Regular cardiac myocyte (primary cell): ENCODE measurements around the gene ARPC1B. TPM values are rescaled to one million over a fixed set of nuclear protein-coding genes. Genes with fewer than 3 reads are reported as not detected.

Experiments used
- total RNA-seq: library from RNA; depleted of rRNA; stranded (reverse); fragments of >200 nt; gene quantifications from 2 replicates; pipeline ENCODE4 v1.2.3, GENCODE V29; 2014

ARPC1B gene
- total RNA-seq, result 193 and 433 TPM in 2 replicates

DNA sequence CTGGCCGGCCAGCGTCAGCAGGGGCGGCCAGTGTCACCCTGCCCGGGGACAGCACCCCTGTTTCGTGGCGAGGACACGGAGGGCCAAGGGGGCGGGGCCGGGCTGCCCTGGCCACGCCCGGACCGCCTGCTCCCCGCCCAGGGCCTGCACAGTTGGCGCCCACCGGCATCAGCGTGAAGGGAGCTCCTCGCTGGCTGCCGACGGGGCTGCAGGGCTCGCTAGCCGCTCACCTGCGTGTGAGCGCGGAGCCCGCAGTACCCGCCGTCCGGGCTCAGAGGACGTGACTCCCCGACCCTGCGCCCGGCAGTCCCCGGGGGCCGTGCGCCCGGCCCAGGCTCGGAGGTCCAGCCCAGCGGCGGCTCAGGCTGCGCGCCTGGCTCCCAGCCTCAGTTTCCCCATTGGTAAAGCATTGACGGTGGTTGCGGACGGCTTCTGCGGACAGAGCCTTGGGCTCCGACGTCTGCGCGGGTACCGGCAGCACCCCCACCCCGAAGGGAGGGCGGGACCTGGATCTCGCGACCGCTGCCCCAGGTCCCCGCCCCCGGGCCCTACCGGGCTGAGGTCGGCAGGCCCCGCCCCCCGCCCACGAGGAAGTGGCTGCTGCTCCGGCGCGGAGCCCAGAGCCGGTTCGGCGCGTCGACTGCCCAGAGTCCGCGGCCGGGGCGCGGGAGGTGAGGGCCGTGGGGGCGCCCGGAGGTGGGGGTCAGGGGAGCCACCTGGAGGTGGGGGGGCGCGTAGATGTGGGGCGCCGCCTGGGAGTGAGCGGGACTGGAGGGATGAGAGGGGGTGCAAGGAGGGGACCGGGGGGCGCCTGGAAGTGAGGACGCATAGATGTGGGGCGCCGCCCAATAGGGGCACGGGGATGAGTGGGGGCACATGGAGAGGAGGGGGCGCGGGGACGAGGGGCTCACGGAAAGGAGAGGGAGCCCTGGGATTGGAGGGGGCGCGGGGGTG, at the start of gene ARPC1B:
Gene ARPC1B, plus strand, starts transcription at position 620 of the 954 bp plus-strand sequence. CDS start 10,985 bp downstream, outside the sequence.

DNA sequence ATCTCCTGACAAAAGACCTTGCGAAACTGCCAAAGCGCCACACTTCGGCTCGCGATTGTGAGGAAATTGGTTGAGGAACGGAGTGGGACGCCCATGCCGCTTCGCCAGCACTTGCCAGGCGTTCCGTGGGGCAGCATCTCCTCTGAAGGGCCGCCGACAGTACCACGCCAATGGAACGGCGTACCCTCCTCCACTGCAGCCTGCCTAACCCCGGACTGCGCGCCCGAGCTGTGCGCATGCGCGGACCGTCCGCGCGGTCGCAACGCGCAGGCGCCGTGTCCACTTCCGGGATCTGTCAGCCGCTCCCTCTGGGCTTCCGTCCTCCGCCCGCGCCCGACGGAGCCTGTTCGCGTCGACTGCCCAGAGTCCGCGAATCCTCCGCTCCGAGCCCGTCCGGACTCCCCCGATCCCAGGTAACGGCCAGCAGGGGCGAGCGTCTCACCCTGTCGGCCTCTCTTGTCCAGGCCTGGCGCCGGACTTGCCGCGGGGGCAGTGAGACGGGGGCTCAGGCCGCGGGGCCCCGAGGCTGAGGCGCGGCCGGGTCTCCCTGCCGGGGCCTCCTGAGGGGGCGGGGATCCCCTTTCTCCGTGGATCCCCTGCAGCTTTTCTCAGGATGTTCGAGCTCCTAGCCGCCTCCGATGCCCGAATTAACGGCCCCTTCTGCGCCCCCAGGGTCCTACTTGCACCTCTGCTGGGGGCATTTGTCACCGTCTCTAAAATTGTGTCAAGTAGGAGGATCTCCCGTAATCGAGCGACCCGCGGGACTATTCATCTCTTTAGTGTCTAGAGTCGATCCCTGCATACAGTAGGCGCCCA, 48.7 kb upstream of the ARPC1B start, which contains the start of gene ARPC1A:
Gene ARPC1A, plus strand, starts transcription at position 307 of the 816 bp plus-strand sequence. CDS start 7,456 bp downstream, outside the sequence.

DNA sequence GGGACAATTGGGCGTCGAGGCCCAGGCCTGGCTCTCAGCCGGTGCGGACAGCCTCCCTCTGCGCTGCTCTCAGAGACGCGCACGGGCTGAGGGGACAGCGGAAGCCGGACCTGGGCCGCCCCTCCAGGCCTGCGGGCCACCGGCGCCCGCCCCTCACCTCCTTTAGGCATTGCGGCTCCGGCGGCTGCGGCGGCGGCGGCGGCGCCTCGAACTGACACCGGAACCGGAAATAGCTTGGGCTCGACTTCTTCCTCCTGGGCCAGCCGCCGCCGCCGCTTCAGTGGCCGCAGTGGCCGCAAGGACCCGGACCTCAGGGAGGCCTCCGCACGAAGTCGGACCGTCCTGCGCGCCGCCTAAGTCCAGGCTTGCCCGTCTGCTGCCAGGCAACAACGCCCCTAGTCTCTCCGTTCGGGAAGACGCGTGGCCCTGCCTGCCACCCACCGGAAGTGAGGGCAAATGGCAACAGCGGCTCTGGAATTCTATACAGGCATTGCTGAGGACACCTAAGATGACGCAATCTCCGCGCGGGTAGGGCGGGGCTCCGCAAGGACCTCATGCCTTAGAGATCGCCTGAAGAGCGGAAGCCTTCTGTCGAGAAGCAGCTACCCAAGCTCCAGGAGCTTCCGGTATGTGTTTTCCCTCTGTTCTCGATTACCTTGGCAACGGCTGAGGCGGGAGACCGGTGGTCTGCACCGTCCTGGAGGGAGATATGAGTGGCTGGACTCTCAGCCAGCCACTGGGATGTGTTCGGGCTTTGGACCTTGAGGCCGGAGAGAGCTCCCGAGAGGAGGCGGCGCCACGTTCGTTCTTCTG, 34.1 kb downstream of the ARPC1B start, which contains the start of the genes BUD31 and PDAP1:
Gene BUD31, plus strand, starts transcription at position 591 of the 813 bp plus-strand sequence. CDS start 2,124 bp downstream, outside the sequence.
Gene PDAP1, minus strand, starts transcription at position 219 of the 813 bp plus-strand sequence. Its CDS starts 49 bp downstream, at position 170.

DNA sequence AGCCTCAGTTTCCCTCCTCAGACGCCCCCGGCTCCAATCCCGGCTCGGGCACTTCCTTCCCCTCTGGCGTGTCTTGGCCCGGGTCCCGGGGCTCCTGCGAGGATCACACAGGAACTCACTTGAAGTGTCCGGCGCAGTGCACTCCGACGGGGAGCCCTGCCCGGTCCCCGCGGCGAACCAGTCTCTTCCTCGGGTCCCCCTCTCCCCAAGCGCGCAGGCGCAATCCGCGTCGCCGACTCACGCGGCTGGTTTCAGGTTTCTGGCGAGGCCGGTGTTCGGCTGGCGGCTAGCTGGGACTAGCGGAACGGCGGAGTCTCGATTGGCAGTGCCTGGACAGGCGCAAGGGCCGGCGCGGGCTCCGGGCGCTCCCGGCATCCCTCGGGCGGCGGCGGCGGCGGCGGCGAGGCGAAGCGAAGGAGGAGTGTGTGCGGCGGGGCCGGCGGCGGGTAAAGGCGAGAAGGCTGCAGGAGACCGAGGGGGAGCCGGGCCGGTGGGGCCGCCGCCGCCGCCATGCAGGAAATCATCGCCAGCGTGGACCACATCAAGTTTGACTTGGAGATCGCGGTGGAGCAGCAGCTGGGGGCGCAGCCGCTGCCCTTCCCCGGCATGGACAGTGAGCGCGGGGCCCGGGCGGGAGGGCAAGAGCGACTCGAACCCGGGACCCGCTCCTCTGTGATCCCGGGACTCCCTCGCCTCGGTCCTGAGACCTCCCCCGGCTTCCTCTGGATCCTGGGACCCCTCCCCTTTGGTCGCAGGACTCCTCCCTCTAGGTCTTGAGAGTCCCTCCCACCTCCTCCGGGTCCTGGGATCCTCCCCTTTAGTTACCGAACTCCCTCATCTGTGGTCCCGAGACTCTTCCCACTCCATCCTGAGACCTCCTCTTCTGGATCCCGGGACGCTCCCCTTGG, 64.3 kb downstream of the ARPC1B start, which contains the start of the genes CPSF4 and PTCD1:
Gene CPSF4, plus strand, starts transcription at position 371 of the 908 bp plus-strand sequence. Its CDS starts 140 bp downstream, at position 511.
Gene PTCD1, minus strand, starts transcription at position 226 of the 908 bp plus-strand sequence. CDS start 3,556 bp downstream, outside the sequence.

Other genes with a start within 250 kb of the ARPC1B start
- 28.5 and 28.8 TPM in 2 replicates for gene SMURF1, start 230.6 kb upstream of the ARPC1B start, total RNA-seq
- gene KPNA7, start 166.6 kb upstream of the ARPC1B start, total RNA-seq, result not detected in 2 replicates
- gene MYH16, start 101.9 kb upstream of the ARPC1B start, total RNA-seq, result under 0.01 TPM in 1 of 2 replicates, not detected in the other
- gene ARPC1A, start 48.8 kb upstream of the ARPC1B start, total RNA-seq, result 159 and 379 TPM in 2 replicates
- 37.2 and 106 TPM in 2 replicates for gene PDAP1, start 33.9 kb downstream of the ARPC1B start, total RNA-seq
- gene BUD31, start 34.2 kb downstream of the ARPC1B start, total RNA-seq, result 80.6 and 143 TPM in 2 replicates
- 7.6 and 9.2 TPM in 2 replicates for gene PTCD1, start 64.1 kb downstream of the ARPC1B start, total RNA-seq
- gene CPSF4, start 64.2 kb downstream of the ARPC1B start, total RNA-seq, result 33.9 and 36.1 TPM in 2 replicates
- gene ATP5MF, start 91.4 kb downstream of the ARPC1B start, total RNA-seq, result 825 and 857 TPM in 2 replicates
- gene ZNF789, start 98.2 kb downstream of the ARPC1B start, total RNA-seq, result 4.2 and 4.8 TPM in 2 replicates
- 30.2 and 36.2 TPM in 2 replicates for gene ZNF394, start 125.6 kb downstream of the ARPC1B start, total RNA-seq
- 11.5 and 11.8 TPM in 2 replicates for gene ZKSCAN5, start 129.9 kb downstream of the ARPC1B start, total RNA-seq
- gene FAM200A, start 177.4 kb downstream of the ARPC1B start, total RNA-seq, result 7.0 and 7.7 TPM in 2 replicates
- gene ZNF655, start 183.9 kb downstream of the ARPC1B start, total RNA-seq, result 45.1 and 46.8 TPM in 2 replicates
- gene TMEM225B, start 223.5 kb downstream of the ARPC1B start, total RNA-seq, result under 0.01 and 0.85 TPM in 2 replicates
- gene ZSCAN25, start 242.2 kb downstream of the ARPC1B start, total RNA-seq, result 7.3 and 10.2 TPM in 2 replicates